H7 (cell line): Measurements from ENCODE around the gene ARHGEF16. TPM values are rescaled to one million over a fixed set of nuclear protein-coding genes. Genes with fewer than 3 reads are reported as not detected.
A peak's percentile ranks its signal among the peaks of the same experiment; 100 is the strongest.

Experiments used
- DNase-seq: peaks from one replicate; pipeline ENCODE4 v3.0.0; 2012
- H3K27me3 ChIP-seq: 2 replicates; pipeline ENCODE4 v1.6.0; 2011; ENCODE audit warnings: mild to moderate bottlenecking, low read length; ENCODE audit not compliant: control insufficient read depth, insufficient read depth
- H3K36me3 ChIP-seq: replicated peaks from 2 replicates; pipeline ENCODE4 v1.5.1; 2011; ENCODE audit warnings: low read length; ENCODE audit not compliant: control insufficient read depth, insufficient read depth
- H3K4me3 ChIP-seq: 2 replicates; pipeline ENCODE4 v1.5.1; 2011; ENCODE audit warnings: low read depth, mild to moderate bottlenecking, control low read depth, low read length, moderate library complexity; ENCODE audit not compliant: insufficient read depth
- total RNA-seq: library from RNA; depleted of rRNA; stranded (reverse); fragments of >200 nt; shearing (Covaris generic); gene quantifications from 2 replicates; pipeline ENCODE4 v1.2.3, GENCODE V29; 2014

The ARHGEF16 gene
- total RNA-seq, 1 experiment from 2014 or later: 45.8 TPM

- DNase-seq: peak; percentile 97
- Histone ChIP-seq H3K36me3 (no peaks in the 10 kb centered on the region), H3K4me3 (no peak overlapping the region), H3K27me3 (no peaks in the 10 kb centered on the region)
Measured at GRCh38 chr1:3453203-3453761, 1.2 kb upstream of the ARHGEF16 start.

- H3K36me3 ChIP-seq: no peaks in the 10 kb centered on the region
- no peaks in the 10 kb centered on the region for H3K27me3 ChIP-seq
- peak overlapping the region; percentile 72 for H3K4me3 ChIP-seq
- peak; percentile 98 for DNase-seq
Measured at GRCh38 chr1:3454811-3455618, 550 bp downstream of the ARHGEF16 start.

GRCh38 chr1:3455670-3456448 is 1.4 kb downstream of the ARHGEF16 start:
- Histone ChIP-seq H3K36me3 (no peaks in the 10 kb centered on the region), H3K4me3 (peak overlapping the region; percentile 72), H3K27me3 (no peaks in the 10 kb centered on the region)
- no peak for DNase-seq

- Histone ChIP-seq H3K27me3 (no peaks in the 10 kb centered on the region), H3K4me3 (no peak overlapping the region), H3K36me3 (no peaks in the 10 kb centered on the region)
- DNase-seq: no peak
Measured at GRCh38 chr1:3456449-3456963, 2.0 kb downstream of the ARHGEF16 start.

- DNase-seq: no peak
- no peaks in the 10 kb centered on the region for H3K36me3 ChIP-seq
- no peaks in the 10 kb centered on the region for H3K27me3 ChIP-seq
Measured at GRCh38 chr1:3456964-3457909, 2.8 kb downstream of the ARHGEF16 start.

GRCh38 chr1:3457910-3458883 is 3.7 kb downstream of the ARHGEF16 start:
- Histone ChIP-seq H3K27me3 (no peaks in the 10 kb centered on the region), H3K4me3 (no peak overlapping the region), H3K36me3 (no peaks in the 10 kb centered on the region)
- DNase-seq: no peak

More at GRCh38 chr1:3456964-3457909, 2.8 kb downstream of the ARHGEF16 start:
- no peak overlapping the region for H3K4me3 ChIP-seq

GRCh38 chr1:3459051-3459908 is 4.8 kb downstream of the ARHGEF16 start:
- Histone ChIP-seq H3K27me3 (no peaks in the 10 kb centered on the region), H3K4me3 (no peak overlapping the region), H3K36me3 (no peaks in the 10 kb centered on the region)
- DNase-seq: no peak

GRCh38 chr1:3459940-3460671 is 5.6 kb downstream of the ARHGEF16 start:
- no peaks in the 10 kb centered on the region for H3K36me3 ChIP-seq
- no peak for DNase-seq
- H3K27me3 ChIP-seq: no peaks in the 10 kb centered on the region
- no peak overlapping the region for H3K4me3 ChIP-seq

GRCh38 chr1:3460672-3461131 is 6.2 kb downstream of the ARHGEF16 start:
- no peak for DNase-seq
- H3K36me3 ChIP-seq: no peaks in the 10 kb centered on the region
- H3K4me3 ChIP-seq: no peak overlapping the region
- H3K27me3 ChIP-seq: no peaks in the 10 kb centered on the region

GRCh38 chr1:3461238-3461933 is 6.9 kb downstream of the ARHGEF16 start:
- no peaks in the 10 kb centered on the region for H3K36me3 ChIP-seq
- DNase-seq: no peak
- H3K4me3 ChIP-seq: no peak overlapping the region
- H3K27me3 ChIP-seq: no peaks in the 10 kb centered on the region

- DNase-seq: no peak
- no peaks in the 10 kb centered on the region for H3K36me3 ChIP-seq
- no peak overlapping the region for H3K4me3 ChIP-seq
- H3K27me3 ChIP-seq: no peaks in the 10 kb centered on the region
Measured at GRCh38 chr1:3461934-3462275, 7.4 kb downstream of the ARHGEF16 start.
